ENCODE results near the gene RELB.

Gene RELB

DNA sequence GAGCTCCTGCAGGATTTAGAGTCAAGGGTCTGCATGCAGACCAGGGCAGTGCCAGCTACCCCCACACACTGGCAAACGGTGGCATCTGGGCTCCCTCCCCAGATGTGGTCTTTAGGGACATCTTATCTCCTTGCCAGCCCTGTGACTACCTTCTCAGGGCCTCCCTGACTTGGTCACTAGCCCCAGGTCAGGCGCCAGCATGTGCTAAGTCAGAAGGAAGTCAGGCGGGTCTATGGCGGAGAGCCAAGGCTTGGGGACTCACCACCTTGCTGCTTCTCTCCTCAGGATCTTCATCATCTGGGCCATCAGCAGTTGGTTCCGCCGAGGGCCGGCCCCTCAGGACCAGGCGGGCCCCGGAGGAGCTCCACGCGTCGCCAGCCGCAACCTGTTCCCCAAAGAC, 28.5 kb upstream of the RELB start:
- no peak for DNase-seq (ENCODE audit: low read depth)
- no peak for TF ChIP-seq CTCF (conservative IDR thresholded peaks at IDR 0.05; ENCODE audit: low read length)

DNA sequence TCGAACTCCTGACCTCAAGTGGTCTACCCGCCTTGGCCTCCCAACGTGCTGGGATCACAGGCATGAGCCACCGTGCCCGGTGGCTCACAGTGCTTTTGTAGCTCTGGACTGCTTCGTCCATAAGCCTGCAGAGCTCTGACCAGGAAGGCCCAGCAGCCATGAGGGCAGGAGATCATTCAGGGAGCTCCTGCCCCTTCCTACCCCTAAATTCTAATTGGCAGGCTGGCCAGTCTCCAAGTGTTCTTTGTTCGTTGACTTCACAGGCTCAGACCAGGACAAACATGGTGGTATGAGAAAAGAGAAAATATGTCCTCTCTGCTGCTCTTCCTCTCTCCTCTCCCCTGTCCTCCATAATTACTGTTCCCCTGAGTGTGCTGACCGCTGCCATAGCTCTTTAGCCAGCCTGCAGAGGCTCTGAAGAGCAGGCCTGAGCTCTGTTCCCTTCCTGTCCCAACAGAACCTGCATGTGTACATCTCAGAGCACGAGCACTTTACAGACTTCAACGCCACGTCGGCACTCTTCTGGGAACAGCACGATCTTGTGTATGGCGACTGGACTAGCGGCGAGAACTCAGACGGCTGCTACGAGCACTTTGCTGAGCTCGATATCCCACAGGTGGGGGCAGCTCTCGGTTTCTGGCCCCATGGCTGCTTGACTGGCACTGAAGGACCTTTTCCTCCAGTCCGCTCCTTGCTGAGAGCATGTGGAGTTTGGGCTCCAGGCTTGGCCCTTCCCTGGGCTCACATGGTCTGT, 27.1 kb upstream of the RELB start:
- no peak overlapping the region for H3K4me3 ChIP-seq (ENCODE audit: low read length)
- no peak for TF ChIP-seq CTCF (conservative IDR thresholded peaks at IDR 0.05; ENCODE audit: low read length)
- no peak for DNase-seq (ENCODE audit: low read depth)

More for the DNA sequence above, 28.5 kb upstream of the RELB start:
- no peak overlapping the region for H3K4me3 ChIP-seq (ENCODE audit: low read length)

DNA sequence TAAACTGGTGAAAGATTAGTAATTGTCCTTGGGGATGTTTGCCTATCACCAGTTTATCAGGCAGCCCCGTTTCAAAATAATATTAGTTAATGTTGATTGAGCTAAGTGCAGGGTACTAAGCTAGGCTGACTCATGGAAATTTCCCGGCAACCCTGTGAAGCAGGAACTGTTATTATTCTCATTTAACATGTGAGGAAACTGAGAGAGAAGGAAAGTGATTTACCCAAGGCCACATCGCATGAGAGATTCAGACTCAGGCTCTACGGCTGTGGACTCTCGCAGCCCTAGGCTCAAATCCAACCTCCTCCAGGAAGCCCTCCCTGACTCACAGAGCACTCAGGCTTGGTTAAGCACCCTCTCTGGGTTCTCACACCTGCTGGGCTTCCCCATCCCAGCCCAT, 26.4 kb upstream of the RELB start:
- DNase-seq (ENCODE audit: low read depth): no peak
- H3K4me3 ChIP-seq (ENCODE audit: low read length): no peak overlapping the region
- no peak for TF ChIP-seq CTCF (conservative IDR thresholded peaks at IDR 0.05; ENCODE audit: low read length)

DNA sequence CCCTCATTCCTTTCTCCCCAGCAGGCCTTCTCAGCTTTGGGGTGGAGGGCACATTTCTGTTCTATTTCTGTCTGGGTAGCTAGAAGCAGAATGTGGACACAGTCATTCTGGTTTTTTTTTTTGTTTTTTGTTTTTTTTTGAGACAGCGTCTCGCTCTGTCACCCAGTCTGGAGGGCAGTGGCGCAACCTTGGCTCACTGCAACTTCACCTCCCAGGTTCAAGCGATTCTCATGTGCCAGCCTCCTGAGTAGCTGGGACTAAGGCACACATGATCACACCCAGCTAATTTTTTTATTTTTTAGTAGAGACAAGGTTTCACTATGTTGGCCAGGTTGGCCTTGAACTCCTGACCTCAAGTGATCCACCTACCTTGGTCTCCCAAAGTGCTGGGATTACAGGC, 25.8 kb upstream of the RELB start:
- DNase-seq (ENCODE audit: low read depth): no peak
- no peak overlapping the region for H3K4me3 ChIP-seq (ENCODE audit: low read length)
- TF ChIP-seq CTCF (conservative IDR thresholded peaks at IDR 0.05; ENCODE audit: low read length): no peak

DNA sequence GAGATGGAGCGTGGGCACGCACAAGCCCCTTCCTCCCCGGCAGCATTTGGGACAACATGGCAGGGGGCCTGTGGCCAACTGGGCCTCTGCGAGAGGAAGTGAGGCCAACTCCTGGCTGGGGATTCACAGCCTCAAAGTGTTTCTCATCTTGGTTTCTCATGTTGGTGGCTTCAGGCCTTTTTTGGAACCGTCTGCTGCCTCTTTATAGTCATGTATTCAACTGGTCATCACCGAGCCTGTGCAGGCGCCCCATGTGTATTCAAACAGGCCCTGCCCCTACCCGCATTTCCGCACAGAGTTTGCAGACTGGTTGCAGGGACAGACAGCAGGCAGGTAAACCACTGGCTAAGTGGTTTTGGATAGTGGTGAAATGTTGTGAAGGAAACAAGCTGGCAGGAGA, 17.3 kb upstream of the RELB start:
- no peak overlapping the region for H3K4me3 ChIP-seq (ENCODE audit: low read length)
- DNase-seq (ENCODE audit: low read depth): no peak
- TF ChIP-seq CTCF (conservative IDR thresholded peaks at IDR 0.05; ENCODE audit: low read length): no peak

- H3K4me3 ChIP-seq (ENCODE audit: low read length): no peak overlapping the region
- TF ChIP-seq CTCF (conservative IDR thresholded peaks at IDR 0.05; ENCODE audit: low read length): no peak
- no peak for DNase-seq (ENCODE audit: low read depth)
Measured at GRCh38 chr19:44985445-44985844, 15.8 kb upstream of the RELB start.

DNA sequence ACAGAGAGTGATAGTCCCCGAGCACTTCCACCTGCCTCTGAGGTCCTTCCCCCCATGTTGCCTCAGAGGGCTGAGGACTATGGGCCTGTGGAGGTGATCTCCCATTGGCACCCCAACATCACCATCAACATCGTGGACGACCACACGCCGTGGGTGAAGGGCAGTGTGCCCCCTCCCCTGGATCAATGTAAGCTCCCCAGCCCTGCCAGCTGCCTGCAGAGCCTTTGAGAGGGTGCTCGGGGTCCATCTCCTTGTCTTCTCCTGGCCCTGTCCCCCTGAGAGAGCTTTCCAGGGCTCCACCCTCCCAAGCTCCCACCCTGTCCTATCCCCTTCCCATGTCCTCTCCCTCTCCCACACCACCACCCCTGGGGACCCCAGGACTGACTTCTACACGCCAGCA, 14.9 kb upstream of the RELB start:
- DNase-seq (ENCODE audit: low read depth): no peak
- no peak overlapping the region for H3K4me3 ChIP-seq (ENCODE audit: low read length)
- no peak for TF ChIP-seq CTCF (conservative IDR thresholded peaks at IDR 0.05; ENCODE audit: low read length)
